Sigmoid colon (tissue), 4 donors: Measurements from ENCODE around the gene SDF2L1.

Experiments used
- EP300 ChIP-seq, 4 donors: sonication (generic); formaldehyde crosslinking; IDR thresholded peaks; one replicate each; pipeline ENCODE4 v1.6.1; 2017; ENCODE audit warnings: antibody characterized with exemption in 4 of 4
- POLR2A ChIP-seq, 2 donors: fragments of 450-650 bp; IDR thresholded peaks; one replicate each; pipeline ENCODE4 v1.6.1; 2016; ENCODE audit warnings: antibody characterized with exemption in 2 of 2, mild to moderate bottlenecking in 2 of 2, moderate library complexity in 2 of 2
- POLR2AphosphoS5 ChIP-seq, 4 donors: sonication (generic); formaldehyde crosslinking; IDR thresholded peaks; one replicate each; pipeline ENCODE4 v1.6.1; 2017; ENCODE audit warnings: antibody characterized with exemption in 4 of 4
- TF ChIP-seq, protein P1 (sequence below), 4 experiments: fragments of 450-650 bp in 3 of 4; fragments of 200-600 bp in 1 of 4; IDR thresholded peaks; one replicate each; pipeline ENCODE4 v1.5.1; 2016 to 2019; ENCODE audit warnings: antibody characterized with exemption in 4 of 4, mild to moderate bottlenecking in 3 of 4, moderate library complexity in 2 of 4

DNA sequence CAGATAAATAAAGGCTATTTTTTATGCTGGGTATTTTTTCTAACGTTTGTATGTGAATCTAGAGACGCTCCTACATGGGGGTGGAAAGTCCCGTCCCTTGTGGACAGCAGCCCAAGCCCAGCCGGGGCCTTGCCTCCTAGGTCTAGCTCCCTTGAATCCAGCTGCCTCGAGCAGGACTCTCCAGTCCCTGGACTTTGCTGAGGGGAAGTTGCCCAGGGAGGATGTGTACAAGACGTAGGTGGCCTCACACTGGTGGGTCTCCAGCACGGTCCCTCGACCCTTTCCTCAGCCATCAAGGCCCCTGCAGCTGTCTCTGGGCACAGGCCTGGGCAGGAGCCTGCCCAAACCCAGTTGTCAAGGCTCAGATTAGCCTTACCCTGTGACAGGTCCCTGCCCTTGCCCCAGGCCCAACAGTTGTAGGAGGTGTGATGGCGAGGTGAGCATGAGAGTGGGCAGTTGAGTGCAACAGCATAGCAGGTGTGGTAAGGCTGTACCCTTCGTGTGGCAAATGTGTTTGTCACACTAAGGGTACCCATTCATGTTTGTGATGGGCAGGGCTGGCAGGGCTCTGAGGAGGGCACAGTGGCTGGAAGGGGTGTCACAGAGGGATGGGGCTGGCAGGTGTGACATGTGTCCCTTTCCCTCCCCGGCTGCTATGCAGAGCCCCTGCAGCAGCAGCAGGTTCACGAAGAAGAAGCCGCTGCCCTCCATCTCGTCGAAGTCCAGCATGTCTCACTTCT lies 6.2 kb upstream of the SDF2L1 start:
- TF ChIP-seq, protein P1, sequence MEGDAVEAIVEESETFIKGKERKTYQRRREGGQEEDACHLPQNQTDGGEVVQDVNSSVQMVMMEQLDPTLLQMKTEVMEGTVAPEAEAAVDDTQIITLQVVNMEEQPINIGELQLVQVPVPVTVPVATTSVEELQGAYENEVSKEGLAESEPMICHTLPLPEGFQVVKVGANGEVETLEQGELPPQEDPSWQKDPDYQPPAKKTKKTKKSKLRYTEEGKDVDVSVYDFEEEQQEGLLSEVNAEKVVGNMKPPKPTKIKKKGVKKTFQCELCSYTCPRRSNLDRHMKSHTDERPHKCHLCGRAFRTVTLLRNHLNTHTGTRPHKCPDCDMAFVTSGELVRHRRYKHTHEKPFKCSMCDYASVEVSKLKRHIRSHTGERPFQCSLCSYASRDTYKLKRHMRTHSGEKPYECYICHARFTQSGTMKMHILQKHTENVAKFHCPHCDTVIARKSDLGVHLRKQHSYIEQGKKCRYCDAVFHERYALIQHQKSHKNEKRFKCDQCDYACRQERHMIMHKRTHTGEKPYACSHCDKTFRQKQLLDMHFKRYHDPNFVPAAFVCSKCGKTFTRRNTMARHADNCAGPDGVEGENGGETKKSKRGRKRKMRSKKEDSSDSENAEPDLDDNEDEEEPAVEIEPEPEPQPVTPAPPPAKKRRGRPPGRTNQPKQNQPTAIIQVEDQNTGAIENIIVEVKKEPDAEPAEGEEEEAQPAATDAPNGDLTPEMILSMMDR (IDR thresholded peaks at IDR 0.05) = no peak
- TF ChIP-seq POLR2AphosphoS5 (IDR thresholded peaks at IDR 0.05) (no peak), POLR2A (IDR thresholded peaks at IDR 0.05) (no peak), EP300 (IDR thresholded peaks at IDR 0.05) (no peak)
